Heart right ventricle (tissue), 16 donors: ENCODE results near the gene HNMT. TPM values are rescaled to one million over a fixed set of nuclear protein-coding genes. Genes with fewer than 3 reads are reported as not detected.
A peak's percentile ranks its signal among the peaks of the same experiment; 100 is the strongest.

Experiments used
- ATAC-seq, 8 donors: fragments of 200-7000 bp; cut with Tn5 transposase; one replicate each; pipeline ENCODE4 v1.9.1; 2020; ENCODE audit warnings: mild to moderate bottlenecking in 8 of 8, moderate library complexity in 8 of 8, moderate number of reproducible peaks in 1 of 8
- DNase-seq, 2 donors: peaks; one replicate each; pipeline ENCODE4 v3.0.0-alpha.2; 2020
- H3K27ac ChIP-seq, 10 donors: fragments of 200-600 bp; sonication (generic) in 2 of 10; one replicate each; pipeline versions ENCODE4 v1.5.0 to v1.8.0; 2020 to 2022; ENCODE audit warnings: mild to moderate bottlenecking in 3 of 10
- H3K27me3 ChIP-seq, 7 donors: fragments of 200-600 bp; one replicate each; pipeline ENCODE4 v1.8.0; 2021 to 2022; ENCODE audit warnings: mild to moderate bottlenecking in 2 of 7
- H3K36me3 ChIP-seq, 9 donors: fragments of 200-600 bp; sonication (generic) in 1 of 9; one replicate each; pipeline versions ENCODE4 v1.5.0 to v1.8.0; 2020 to 2022; ENCODE audit warnings: mild to moderate bottlenecking in 2 of 9
- H3K4me1 ChIP-seq, 9 donors: fragments of 200-600 bp; sonication (generic) in 1 of 9; one replicate each; pipeline versions ENCODE4 v1.5.0 to v1.8.0; 2020 to 2022; ENCODE audit warnings: mild to moderate bottlenecking in 4 of 9
- H3K4me3 ChIP-seq, 10 donors: fragments of 200-600 bp; sonication (generic) in 2 of 10; one replicate each; pipeline versions ENCODE4 v1.5.0 to v1.8.0; 2020 to 2022; ENCODE audit warnings: mild to moderate bottlenecking in 7 of 10, moderate library complexity in 2 of 10
- H3K9me3 ChIP-seq, 11 donors: fragments of 200-600 bp in 10 of 11; sonication (generic) in 2 of 11; one replicate each; pipeline versions ENCODE4 v1.5.0 to v1.8.0; 2013 to 2022; ENCODE audit warnings: mild to moderate bottlenecking in 2 of 11, control low read depth in 1 of 11, moderate library complexity in 1 of 11
- WGBS, 2 donors: extraction: QIAGEN DNeasy Blood & Tissue Kit; methylation state at CpG; one replicate each; pipeline ENCODE4 v1.1.7; 2013; ENCODE audit warnings: inconsistent platforms in 1 of 2; 5-methylcytosine and 5-hydroxymethylcytosine counted together
- intact Hi-C, 10 donors: fragments of 100-400 bp; cut with DNase I; formaldehyde crosslinking; loops; one replicate each; pipeline versions ENCODE4 v1.11.1 to v1.14.2; 2022
- polyA plus RNA-seq, 2 donors: library from polyadenylated mRNA; stranded (reverse); fragments of 200-250 nt; gene quantifications; one replicate each; pipeline ENCODE4 v1.2.3, GENCODE V29; 2013
- total RNA-seq, 10 donors: library from RNA; stranded (reverse); fragmentation: NEBNext Ultra II Directional in 3 of 10; extraction: Animal tissue kit (Norgen Biotek cat#: 25700) in 3 of 10; gene quantifications; one replicate each; pipeline versions ENCODE4 v1.2.1 to v1.2.4, GENCODE V29; 2021 to 2023
- TF ChIP-seq, protein P1 (sequence below), 9 donors: fragments of 200-600 bp; sonication (generic) in 2 of 9; IDR thresholded peaks; one replicate each; pipeline versions ENCODE4 v1.5.0 to v1.8.0; 2021 to 2022; ENCODE audit warnings: antibody characterized with exemption in 9 of 9, mild to moderate bottlenecking in 5 of 9, moderate library complexity in 1 of 9
- donor health status: Arrhythmogenic right ventricular cardiomyopathy.
- donor health status: ischemic (EF 13 %, LVEDD 7.1; RV severe dilation, severe dysfunction).
- donor health status: healthy with polysubstance abuse.
- donor health status: DM: no; HTN: yes; CAD: no.
- donor health status: DM: no; HTN: no; CAD: no.
- donor health status: ischemic (EF 25% LVEDD 6.9; RV normal size, moderate dysfunction).
- donor health status: ischemic (EF 25% LVEDD 5.7; RV mildly dilated, moderate dysfunction).
- donor health status: healthy.
- donor health status: DM: yes; HTN: yes; CAD: no.
- donor health status: Ischemic cardiomyopathy.
- donor health status: ischemic (EF 35%, LVEDD 5.7; RV mildly dilated, moderate dysfunction).
- donor health status: nonischemic (EF 11% LVEDD 7.7; RV severe dilation, severe dysfunction).
- donor health status: DM: yes; HTN: yes; CAD: no.
- donor health status: PGD.
- donor health status: ischemic (EF 29% LVEDD 5.4; RV normal size, mild dysfunction).
- donor health status: nonischemic (EF 23%, LVEDD 6.1; RV moderate dilation, normal function).

The HNMT gene
- total and polyA plus RNA-seq, 12 donors: 7.2 to 24.9 (median 10.6) TPM

DNA sequence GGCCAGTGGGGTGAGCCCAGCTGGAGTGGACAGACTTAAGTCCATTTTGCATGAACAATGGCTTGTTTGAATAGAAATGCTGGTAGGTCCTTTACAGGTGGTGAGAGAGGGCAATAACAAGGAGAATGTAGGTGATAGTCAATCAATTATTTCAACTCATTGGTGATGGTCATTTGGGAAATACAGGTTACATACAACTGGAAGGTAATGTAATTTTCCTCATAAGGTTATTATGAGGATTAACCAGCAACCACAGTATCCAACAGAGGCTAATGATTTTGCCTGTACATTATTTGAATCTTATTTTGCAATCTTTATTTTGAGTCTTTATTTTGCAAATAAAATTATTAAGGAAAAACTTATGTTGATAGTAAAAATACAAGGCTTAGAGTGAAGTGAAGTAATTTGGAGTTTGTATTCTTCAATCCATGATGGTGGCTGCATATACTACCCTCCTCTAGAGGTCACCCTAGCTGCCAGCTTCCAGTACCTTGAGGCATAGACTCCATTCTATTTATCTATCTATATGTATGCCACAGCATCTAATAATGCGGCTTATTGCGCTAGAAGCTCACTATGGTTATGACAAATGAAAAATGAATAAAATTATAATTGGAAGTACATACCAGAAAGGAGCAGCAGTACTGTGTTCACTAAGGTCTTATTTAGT lies 20.5 kb upstream of the HNMT start:
- Histone ChIP-seq H3K27ac (no peak overlapping the region), H3K4me1 (no peaks in the 10 kb centered on the region), H3K36me3 (no peaks in the 10 kb centered on the region), H3K27me3 (no peaks in the 10 kb centered on the region), H3K9me3 (no peaks in the 10 kb centered on the region), H3K4me3 (no peak overlapping the region)
- DNase-seq (no peak), ATAC-seq (no peak)
- intact Hi-C loops: loop anchor here in 4 of 10 donors (5.0 to 10.0 kb wide), 4 partner anchors 141 to 841 kb away; partner anchors contain the start of gene NXPH2 (in 1 of the 4)
- WGBS, 2 donors: 97 to 98% methylated on average over 2 of the region's 2 CpGs
- TF ChIP-seq, protein P1, sequence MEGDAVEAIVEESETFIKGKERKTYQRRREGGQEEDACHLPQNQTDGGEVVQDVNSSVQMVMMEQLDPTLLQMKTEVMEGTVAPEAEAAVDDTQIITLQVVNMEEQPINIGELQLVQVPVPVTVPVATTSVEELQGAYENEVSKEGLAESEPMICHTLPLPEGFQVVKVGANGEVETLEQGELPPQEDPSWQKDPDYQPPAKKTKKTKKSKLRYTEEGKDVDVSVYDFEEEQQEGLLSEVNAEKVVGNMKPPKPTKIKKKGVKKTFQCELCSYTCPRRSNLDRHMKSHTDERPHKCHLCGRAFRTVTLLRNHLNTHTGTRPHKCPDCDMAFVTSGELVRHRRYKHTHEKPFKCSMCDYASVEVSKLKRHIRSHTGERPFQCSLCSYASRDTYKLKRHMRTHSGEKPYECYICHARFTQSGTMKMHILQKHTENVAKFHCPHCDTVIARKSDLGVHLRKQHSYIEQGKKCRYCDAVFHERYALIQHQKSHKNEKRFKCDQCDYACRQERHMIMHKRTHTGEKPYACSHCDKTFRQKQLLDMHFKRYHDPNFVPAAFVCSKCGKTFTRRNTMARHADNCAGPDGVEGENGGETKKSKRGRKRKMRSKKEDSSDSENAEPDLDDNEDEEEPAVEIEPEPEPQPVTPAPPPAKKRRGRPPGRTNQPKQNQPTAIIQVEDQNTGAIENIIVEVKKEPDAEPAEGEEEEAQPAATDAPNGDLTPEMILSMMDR (IDR thresholded peaks at IDR 0.05): peak in 1 of 9 donors; percentile 10

DNA sequence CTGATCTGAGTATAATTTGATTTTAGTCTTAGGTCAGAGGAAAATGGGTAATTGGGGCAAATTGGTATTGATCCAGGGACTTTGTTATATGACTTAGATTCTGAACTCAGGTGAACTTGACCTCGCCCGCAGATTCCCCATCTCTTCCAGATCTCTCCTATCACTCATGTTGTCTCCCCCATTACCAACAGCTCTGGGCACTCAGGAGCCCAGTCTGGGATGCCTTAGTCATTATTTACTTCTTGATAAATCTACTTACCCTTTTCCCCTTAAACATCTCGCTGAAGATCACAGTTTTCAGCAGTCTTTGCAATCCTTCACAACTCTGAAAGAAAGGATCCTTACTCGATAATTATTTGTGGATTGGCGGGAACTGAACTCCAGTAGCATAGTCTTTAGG lies 19.6 kb upstream of the HNMT start:
- Histone ChIP-seq H3K27ac (no peak overlapping the region), H3K27me3 (no peaks in the 10 kb centered on the region), H3K4me1 (no peaks in the 10 kb centered on the region), H3K4me3 (no peak overlapping the region), H3K36me3 (no peaks in the 10 kb centered on the region), H3K9me3 (no peaks in the 10 kb centered on the region)
- TF ChIP-seq, protein P1 (IDR thresholded peaks at IDR 0.05): no peak
- intact Hi-C loops: loop anchor here in 8 of 10 donors (5.0 to 10.0 kb wide), 7 partner anchors 140 to 843 kb away; partner anchors contain the start of gene NXPH2 (in 1 of the 8)
- 66 to 95% methylated on average over 5 of the region's 5 CpGs for WGBS, 2 donors
- ATAC-seq: no peak
- no peak for DNase-seq

DNA sequence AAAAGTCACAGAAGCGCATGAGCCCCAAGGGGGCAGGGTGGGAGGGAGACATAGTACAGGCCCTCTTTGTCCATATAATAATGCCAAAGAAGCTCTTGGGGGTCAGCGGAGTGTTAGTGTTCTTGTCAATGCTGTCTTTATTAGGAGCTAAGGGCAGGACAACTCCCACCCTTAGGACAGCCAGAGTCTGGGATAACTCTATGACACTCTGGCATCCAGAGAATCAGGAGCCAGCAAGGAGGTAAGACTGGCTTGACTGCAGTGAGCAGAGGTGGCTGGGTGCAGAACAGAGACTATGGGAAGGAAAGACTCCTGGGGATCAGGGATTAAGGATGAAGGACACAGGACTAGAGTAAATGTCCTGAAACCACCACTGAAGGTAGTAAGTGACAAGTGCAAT lies 19.0 kb upstream of the HNMT start:
- WGBS, 2 donors: 51 to 87% methylated on average over 2 of the region's 2 CpGs
- H3K4me1 ChIP-seq: no peaks in the 10 kb centered on the region
- intact Hi-C loops: loop anchor here in 7 of 10 donors (5.0 to 10.0 kb wide), 6 partner anchors 140 to 842 kb away; partner anchors contain the start of gene NXPH2 (in 1 of the 7)
- no peaks in the 10 kb centered on the region for H3K36me3 ChIP-seq
- no peak overlapping the region for H3K27ac ChIP-seq
- no peak for ATAC-seq
- TF ChIP-seq, protein P1 (IDR thresholded peaks at IDR 0.05): no peak
- H3K4me3 ChIP-seq: no peak overlapping the region
- H3K27me3 ChIP-seq: no peaks in the 10 kb centered on the region
- DNase-seq: no peak
- no peaks in the 10 kb centered on the region for H3K9me3 ChIP-seq

DNA sequence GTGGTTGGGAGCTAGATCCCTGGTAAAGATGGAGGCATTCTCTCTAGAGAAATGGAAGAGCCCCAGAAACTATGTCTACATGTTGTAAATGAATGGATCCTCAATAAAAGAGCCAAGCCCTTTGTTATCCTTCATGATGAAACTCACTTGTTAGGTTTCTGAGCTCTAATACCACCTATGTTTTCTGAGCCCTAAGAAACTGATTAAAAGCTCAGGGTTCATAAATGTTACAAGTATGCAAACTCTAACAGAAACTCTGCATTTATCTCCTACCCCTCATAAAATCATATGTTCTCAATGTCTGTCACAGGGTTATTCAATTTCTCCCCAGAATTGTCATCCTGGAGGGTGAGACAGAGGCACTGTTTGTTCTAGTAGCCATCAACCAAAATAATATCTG lies 18.0 kb upstream of the HNMT start:
- DNase-seq: no peak
- Histone ChIP-seq H3K9me3 (no peaks in the 10 kb centered on the region), H3K4me1 (no peaks in the 10 kb centered on the region), H3K27ac (no peak overlapping the region), H3K36me3 (no peaks in the 10 kb centered on the region), H3K27me3 (no peaks in the 10 kb centered on the region), H3K4me3 (no peak overlapping the region)
- no peak for ATAC-seq
- intact Hi-C loops: loop anchor here in 8 of 10 donors (2.0 to 10.0 kb wide), 8 partner anchors 139 to 841 kb away; partner anchors contain the start of gene NXPH2 (in 1 of the 8)
- TF ChIP-seq, protein P1 (IDR thresholded peaks at IDR 0.05): no peak
